ENCODE results near the gene OR13C5.

DNA sequence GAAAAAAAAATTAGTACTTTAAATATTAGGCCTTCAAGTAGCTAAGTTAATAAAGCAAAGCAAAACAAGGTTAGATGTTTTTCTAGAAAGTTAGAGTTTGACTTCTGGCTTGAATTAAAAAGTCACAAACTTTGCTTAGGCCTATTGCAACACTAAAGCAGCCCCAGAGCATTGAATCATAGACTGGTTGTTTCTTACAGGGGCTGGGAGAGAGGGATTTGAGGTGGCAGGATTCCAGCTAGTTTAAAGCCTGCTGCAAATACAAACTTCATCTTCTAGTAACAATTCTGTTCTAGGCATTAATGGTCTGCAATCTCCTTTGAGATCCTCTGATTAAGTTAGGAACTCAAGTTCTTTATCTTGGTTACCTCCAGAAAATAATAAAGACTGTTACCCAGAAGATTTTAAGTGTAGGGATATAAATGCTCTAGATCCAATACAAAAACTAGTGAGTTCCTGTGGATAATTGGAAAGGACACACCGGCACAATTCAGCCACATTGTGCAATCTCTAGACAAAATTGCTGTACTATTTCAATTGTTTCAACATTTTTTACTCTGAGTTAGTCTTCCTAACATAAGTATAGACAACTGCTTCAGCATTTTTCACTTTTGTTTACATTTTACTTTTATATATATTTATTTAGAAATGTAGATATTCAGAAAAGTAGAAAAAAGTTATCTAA, 12.6 kb downstream of the OR13C5 start:
- no peak for TF ChIP-seq POLR2AphosphoS5 (IDR thresholded peaks at IDR 0.05)
- no peak for TF ChIP-seq POLR2A (IDR thresholded peaks at IDR 0.05)
- TF ChIP-seq, protein P1, sequence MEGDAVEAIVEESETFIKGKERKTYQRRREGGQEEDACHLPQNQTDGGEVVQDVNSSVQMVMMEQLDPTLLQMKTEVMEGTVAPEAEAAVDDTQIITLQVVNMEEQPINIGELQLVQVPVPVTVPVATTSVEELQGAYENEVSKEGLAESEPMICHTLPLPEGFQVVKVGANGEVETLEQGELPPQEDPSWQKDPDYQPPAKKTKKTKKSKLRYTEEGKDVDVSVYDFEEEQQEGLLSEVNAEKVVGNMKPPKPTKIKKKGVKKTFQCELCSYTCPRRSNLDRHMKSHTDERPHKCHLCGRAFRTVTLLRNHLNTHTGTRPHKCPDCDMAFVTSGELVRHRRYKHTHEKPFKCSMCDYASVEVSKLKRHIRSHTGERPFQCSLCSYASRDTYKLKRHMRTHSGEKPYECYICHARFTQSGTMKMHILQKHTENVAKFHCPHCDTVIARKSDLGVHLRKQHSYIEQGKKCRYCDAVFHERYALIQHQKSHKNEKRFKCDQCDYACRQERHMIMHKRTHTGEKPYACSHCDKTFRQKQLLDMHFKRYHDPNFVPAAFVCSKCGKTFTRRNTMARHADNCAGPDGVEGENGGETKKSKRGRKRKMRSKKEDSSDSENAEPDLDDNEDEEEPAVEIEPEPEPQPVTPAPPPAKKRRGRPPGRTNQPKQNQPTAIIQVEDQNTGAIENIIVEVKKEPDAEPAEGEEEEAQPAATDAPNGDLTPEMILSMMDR (IDR thresholded peaks at IDR 0.05): no peak
- TF ChIP-seq EP300 (IDR thresholded peaks at IDR 0.05): no peak
